OCI-LY1 (cell line): ENCODE results near the gene CCL26.
"Not testable (repeated sequence)": the region's sequence is repeated elsewhere in the genome, so short reads cannot be mapped to it uniquely, and the experiment has no call there.

Experiments
- CTCF ChIP-seq: fragments of 200-600 bp; sonication (generic), shearing (Covaris generic); IDR thresholded peaks from 2 replicates; pipeline ENCODE4 v1.5.1; 2017; ENCODE audit warnings: mild to moderate bottlenecking, antibody characterized with exemption, low read length, moderate library complexity, mixed read lengths
- EZH2 ChIP-seq: fragments of 200-600 bp; sonication (generic), shearing (Covaris generic); IDR thresholded peaks from 2 replicates; pipeline ENCODE4 v1.8.0; 2017; ENCODE audit warnings: borderline replicate concordance, mixed run types, mild to moderate bottlenecking, antibody characterized with exemption, low read length, moderate library complexity, mixed read lengths

DNA sequence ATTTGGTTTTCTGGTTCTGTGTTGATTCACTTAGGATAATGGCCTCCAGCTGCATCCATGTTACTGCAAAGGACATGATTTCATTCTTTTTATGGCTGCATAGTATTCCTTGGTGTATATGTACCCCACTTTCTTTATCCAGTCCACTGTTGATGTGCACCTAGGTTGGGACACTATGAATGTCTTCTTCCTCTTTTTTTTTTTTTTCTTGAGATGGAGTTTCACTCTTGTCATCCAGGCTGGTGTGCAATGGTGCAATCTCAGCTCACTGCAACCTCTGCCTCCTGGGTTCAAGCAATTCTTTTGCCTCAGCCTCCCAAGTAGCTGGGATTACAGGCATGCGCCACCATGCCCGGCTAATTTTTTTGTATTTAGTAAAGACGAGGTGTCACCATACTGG, 10.2 kb downstream of the CCL26 start:
- not testable (repeated sequence) for TF ChIP-seq CTCF, EZH2
